ENCODE measurements around the gene CHCHD10.
A peak's percentile ranks its signal among the peaks of the same experiment; 100 is the strongest.

Gene CHCHD10

GRCh38 chr22:23752750-23753149 is 15.0 kb downstream of the CHCHD10 start:
- Histone ChIP-seq H3K4me3 (peak overlapping the region; percentile 83), H3K27ac (peak overlapping the region; percentile 100), H3K9ac (peak overlapping the region; percentile 99), H4K20me1 (peaks cover 15% of the 10 kb centered on the region; the same call in 1 of the 2 replicates), H3K4me2 (peak overlapping the region; percentile 99), H3K27me3 (no peaks in the 10 kb centered on the region), H3K36me3 (peaks cover 6% of the 10 kb centered on the region; the same call in 1 of the 2 replicates), H3K4me1 (peaks cover 63% of the 10 kb centered on the region), H3K9me3 (no peaks in the 10 kb centered on the region)
- TF ChIP-seq Cebpa-rat (IDR thresholded peaks at IDR 0.05): no peak

- H3K27me3 ChIP-seq: no peaks in the 10 kb centered on the region
- peaks cover 63% of the 10 kb centered on the region for H3K4me1 ChIP-seq
- no peaks in the 10 kb centered on the region for H3K9me3 ChIP-seq
- H3K4me3 ChIP-seq: peak overlapping the region; percentile 83
- TF ChIP-seq Cebpa-rat (IDR thresholded peaks at IDR 0.05): no peak
- H3K36me3 ChIP-seq: peaks cover 12% of the 10 kb centered on the region
- H3K9ac ChIP-seq: peak overlapping the region; percentile 99
- H4K20me1 ChIP-seq: peaks cover 18% of the 10 kb centered on the region; the same call in 1 of the 2 replicates
- peak overlapping the region; percentile 99 for H3K4me2 ChIP-seq
- peak overlapping the region; percentile 100 for H3K27ac ChIP-seq
These were observed 15.6 kb downstream of the CHCHD10 start for GRCh38 chr22:23752090-23752691.

- no peak for TF ChIP-seq Cebpa-rat (IDR thresholded peaks at IDR 0.05)
- Histone ChIP-seq H3K9me3 (no peaks in the 10 kb centered on the region), H3K4me1 (peaks cover 63% of the 10 kb centered on the region), H3K27ac (peak overlapping the region; percentile 100), H3K36me3 (peaks cover 18% of the 10 kb centered on the region), H4K20me1 (peaks cover 24% of the 10 kb centered on the region; the same call in 1 of the 2 replicates), H3K4me3 (peak overlapping the region; percentile 83), H3K4me2 (peak overlapping the region; percentile 99), H3K9ac (peak overlapping the region; percentile 99), H3K27me3 (no peaks in the 10 kb centered on the region)
These were observed 16.3 kb downstream of the CHCHD10 start for GRCh38 chr22:23751441-23751996.

DNA sequence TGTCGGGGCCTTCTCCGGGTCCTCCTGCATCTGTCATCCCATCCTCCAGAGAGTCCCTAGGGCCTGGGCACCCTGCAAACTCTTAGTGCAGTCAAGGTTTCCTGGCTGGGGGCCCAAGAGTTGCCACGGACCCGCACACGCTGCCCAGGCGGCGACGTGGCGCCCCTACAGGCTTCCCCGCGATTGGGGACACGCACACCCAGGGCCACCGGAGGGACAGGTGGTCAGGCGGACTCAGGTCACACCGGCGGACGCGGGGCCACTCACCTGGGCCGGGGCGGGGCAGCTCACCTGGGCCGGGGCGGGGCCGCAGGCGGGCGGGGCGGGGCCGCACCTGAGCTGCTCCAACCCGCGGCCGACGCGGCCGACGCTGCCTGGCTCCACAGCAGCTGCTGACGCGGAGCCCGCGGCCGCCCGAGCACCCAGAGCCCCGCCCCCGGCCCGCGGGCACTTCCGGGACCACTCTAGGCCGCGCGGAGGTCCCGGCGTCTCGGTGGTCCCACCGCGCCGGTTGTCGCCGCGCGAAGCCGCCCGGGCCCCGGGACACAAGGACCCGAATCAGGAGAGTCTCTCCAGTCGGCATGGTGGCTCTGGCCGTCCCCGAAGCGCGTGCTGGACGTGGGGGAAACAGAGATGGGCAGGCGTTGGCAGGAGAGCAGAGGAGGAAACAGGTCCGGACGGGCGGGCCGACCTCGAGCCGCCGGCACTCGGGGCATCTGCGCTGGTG is 16.9 kb downstream of the CHCHD10 start, which contains the start of gene ZNF70:
ZNF70 (minus strand) TSS at position 399 of the 727 bp plus-strand sequence. CDS start 5,972 bp downstream, outside the sequence.
- Histone ChIP-seq H3K27ac (peak within 1 kb of the TSS; percentile 100), H3K4me1 (peaks cover 60% of the 10 kb centered on the region)
- TF ChIP-seq Cebpa-rat (IDR thresholded peaks at IDR 0.05): no peak

DNA sequence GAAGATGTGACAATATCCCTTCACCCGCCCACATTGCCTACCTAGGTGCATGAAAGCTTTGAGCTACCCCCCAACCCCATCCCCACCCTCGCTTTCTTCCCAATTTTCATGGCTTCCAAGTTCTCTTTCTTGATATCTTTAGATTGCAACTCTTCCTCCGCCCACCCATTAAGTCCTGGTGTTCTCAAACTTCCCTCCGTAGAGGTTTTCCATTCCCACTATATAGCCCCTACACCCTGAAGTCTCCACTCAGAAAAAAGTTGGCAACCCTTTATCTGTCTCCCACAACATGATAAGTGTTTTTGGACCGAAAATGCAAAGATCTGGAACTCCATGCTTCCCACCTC is 17.4 kb downstream of the CHCHD10 start:
- Histone ChIP-seq H3K36me3 (peaks cover 29% of the 10 kb centered on the region), H3K4me1 (peaks cover 55% of the 10 kb centered on the region), H4K20me1 (peaks cover 36% of the 10 kb centered on the region; the same call in 1 of the 2 replicates), H3K27me3 (no peaks in the 10 kb centered on the region), H3K27ac (peak overlapping the region; percentile 100), H3K4me2 (peak overlapping the region; percentile 99), H3K9me3 (no peaks in the 10 kb centered on the region), H3K4me3 (peak overlapping the region; percentile 83), H3K9ac (peak overlapping the region; percentile 99)
- no peak for TF ChIP-seq Cebpa-rat (IDR thresholded peaks at IDR 0.05)

More for the DNA sequence above, 16.9 kb downstream of the CHCHD10 start, which contains the start of gene ZNF70:
- peak within 1 kb of the TSS; percentile 99 for H3K9ac ChIP-seq
- peaks cover 24% of the 10 kb centered on the region for H3K36me3 ChIP-seq
- H4K20me1 ChIP-seq: peaks cover 31% of the 10 kb centered on the region; the same call in 1 of the 2 replicates
- H3K4me2 ChIP-seq: peak within 1 kb of the TSS; percentile 99
- H3K27me3 ChIP-seq: no peaks in the 10 kb centered on the region
- no peaks in the 10 kb centered on the region for H3K9me3 ChIP-seq
- H3K4me3 ChIP-seq: peak within 1 kb of the TSS; percentile 83

DNA sequence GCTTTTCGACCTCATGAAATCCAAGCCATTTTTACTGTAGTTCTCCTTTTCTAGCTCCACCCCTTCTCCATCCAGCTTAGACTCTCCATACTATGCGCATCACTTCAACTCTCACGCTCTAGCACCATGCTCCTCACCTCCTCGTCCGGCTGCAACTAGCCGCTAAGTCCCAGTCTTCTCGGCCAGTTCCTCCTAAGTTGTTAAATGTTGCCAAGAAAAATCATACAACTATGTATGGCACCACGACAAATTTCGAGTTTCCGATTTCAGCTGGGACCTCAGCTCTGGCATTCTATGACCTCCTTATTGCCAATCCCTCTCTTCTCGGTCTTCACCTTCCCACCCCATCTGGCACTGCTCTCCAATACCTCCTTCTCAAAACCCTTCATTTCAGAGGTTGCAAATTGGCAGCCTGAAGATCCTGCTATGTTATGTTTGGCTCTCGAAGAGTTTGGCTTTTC is 17.9 kb downstream of the CHCHD10 start:
- Histone ChIP-seq H4K20me1 (peaks cover 41% of the 10 kb centered on the region; the same call in 1 of the 2 replicates), H3K9ac (peak overlapping the region; percentile 99), H3K27me3 (no peaks in the 10 kb centered on the region), H3K9me3 (peaks cover 2% of the 10 kb centered on the region; the same call in 1 of the 2 replicates), H3K4me2 (peak overlapping the region; percentile 99), H3K27ac (peak overlapping the region; percentile 100; the same call in 1 of the 2 replicates), H3K4me1 (peaks cover 50% of the 10 kb centered on the region), H3K36me3 (peaks cover 34% of the 10 kb centered on the region), H3K4me3 (peak overlapping the region; percentile 83)
- no peak for TF ChIP-seq Cebpa-rat (IDR thresholded peaks at IDR 0.05)

DNA sequence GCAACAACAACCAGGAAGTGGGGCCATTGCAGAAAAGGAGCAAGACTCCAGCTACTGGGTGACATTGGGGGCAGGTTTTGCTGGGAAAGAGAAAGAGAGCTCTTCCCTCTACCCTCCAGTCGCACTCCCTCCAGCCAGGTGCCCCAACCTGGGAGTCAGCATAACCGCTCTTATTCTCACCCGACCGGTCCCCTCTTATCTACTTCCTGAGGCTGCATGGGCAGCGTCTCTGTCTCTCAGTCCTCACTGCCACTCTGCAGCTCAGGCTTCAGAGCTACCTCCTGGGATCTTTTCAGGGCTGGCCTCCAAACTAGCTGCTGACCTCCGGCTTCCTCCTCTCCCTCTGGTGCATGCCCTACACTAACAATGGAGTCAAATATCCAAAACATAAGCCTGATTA is 22.0 kb downstream of the CHCHD10 start:
- no peak overlapping the region for H3K27ac ChIP-seq
- peaks cover 82% of the 10 kb centered on the region; the same call in 1 of the 2 replicates for H4K20me1 ChIP-seq
- H3K4me1 ChIP-seq: peaks cover 42% of the 10 kb centered on the region

GRCh38 chr22:23744485-23744884 is 23.3 kb downstream of the CHCHD10 start:
- Histone ChIP-seq H4K20me1 (peaks cover 77% of the 10 kb centered on the region; the same call in 1 of the 2 replicates), H3K9me3 (peaks cover 16% of the 10 kb centered on the region), H3K27me3 (no peaks in the 10 kb centered on the region), H3K4me2 (no peak overlapping the region), H3K4me1 (peaks cover 34% of the 10 kb centered on the region), H3K9ac (no peak overlapping the region), H3K36me3 (peaks cover 77% of the 10 kb centered on the region), H3K4me3 (no peak overlapping the region), H3K27ac (no peak overlapping the region)
- no peak for TF ChIP-seq Cebpa-rat (IDR thresholded peaks at IDR 0.05)

More for the DNA sequence above, 22.0 kb downstream of the CHCHD10 start:
- H3K4me2 ChIP-seq: no peak overlapping the region
- no peak for TF ChIP-seq Cebpa-rat (IDR thresholded peaks at IDR 0.05)
- peaks cover 16% of the 10 kb centered on the region for H3K9me3 ChIP-seq
- no peak overlapping the region for H3K4me3 ChIP-seq
- H3K36me3 ChIP-seq: peaks cover 75% of the 10 kb centered on the region
- H3K9ac ChIP-seq: no peak overlapping the region
- H3K27me3 ChIP-seq: no peaks in the 10 kb centered on the region

DNA sequence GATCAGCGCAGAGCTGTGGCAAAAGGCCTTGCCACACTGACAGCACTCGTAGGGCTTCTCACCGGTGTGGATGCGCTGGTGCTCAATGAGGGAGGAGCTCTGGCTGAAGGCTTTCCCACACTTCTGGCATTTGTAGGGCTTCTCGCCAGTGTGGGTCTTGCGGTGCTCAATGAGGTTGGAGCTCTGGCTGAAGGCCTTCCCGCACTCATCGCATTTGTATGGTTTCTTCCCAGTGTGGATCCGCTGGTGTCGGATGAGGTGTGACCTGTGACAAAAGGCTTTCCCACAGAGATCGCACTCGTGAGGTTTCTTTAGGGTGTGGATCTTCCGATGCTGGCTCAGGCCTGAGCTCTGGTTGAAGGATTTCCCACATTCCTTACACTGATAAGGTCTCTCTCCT is 23.8 kb downstream of the CHCHD10 start:
- Histone ChIP-seq H3K4me1 (peaks cover 29% of the 10 kb centered on the region), H3K9me3 (peaks cover 16% of the 10 kb centered on the region), H3K4me3 (no peak overlapping the region), H3K9ac (no peak overlapping the region), H3K27me3 (no peaks in the 10 kb centered on the region), H3K27ac (no peak overlapping the region), H4K20me1 (peaks cover 77% of the 10 kb centered on the region; the same call in 1 of the 2 replicates), H3K4me2 (no peak overlapping the region), H3K36me3 (peaks cover 77% of the 10 kb centered on the region)
- no peak for TF ChIP-seq Cebpa-rat (IDR thresholded peaks at IDR 0.05)
